Measurements from ENCODE around the gene RGCC.

Gene RGCC

GRCh38 chr13:41492432-41493260, 35.3 kb downstream of the RGCC start:
- H3K9me3 ChIP-seq (ENCODE audit: low read depth, low read length), result no peaks in the 10 kb centered on the region
- TF ChIP-seq POLR2AphosphoS5 (IDR thresholded peaks at IDR 0.05; ENCODE audit: borderline replicate concordance, low read depth, low read length) (no peak), EZH2 (IDR thresholded peaks at IDR 0.05) (no peak), FOXP2 (optimal IDR thresholded peaks at IDR 0.05; ENCODE audit: control extremely low read depth, extremely low read length, insufficient read depth) (no peak)
- no peaks in the 10 kb centered on the region for H3K36me3 ChIP-seq (ENCODE audit: insufficient read depth, low read length)
- no peak overlapping the region for H3K4me3 ChIP-seq
- H3K9ac ChIP-seq (ENCODE audit: insufficient read length), result no peak overlapping the region
- no peak overlapping the region for H3K27ac ChIP-seq
- no peak for DNase-seq (ENCODE audit: low read depth, low spot score)

- no peak for DNase-seq (ENCODE audit: low read depth, low spot score)
- H3K27ac ChIP-seq, result no peak overlapping the region
- no peak overlapping the region for H3K9ac ChIP-seq (ENCODE audit: insufficient read length)
- no peaks in the 10 kb centered on the region for H3K9me3 ChIP-seq (ENCODE audit: low read depth, low read length)
- TF ChIP-seq EZH2 (IDR thresholded peaks at IDR 0.05), result no peak
- TF ChIP-seq POLR2AphosphoS5 (IDR thresholded peaks at IDR 0.05; ENCODE audit: borderline replicate concordance, low read depth, low read length), result no peak
- no peak for TF ChIP-seq FOXP2 (optimal IDR thresholded peaks at IDR 0.05; ENCODE audit: control extremely low read depth, extremely low read length, insufficient read depth)
- no peaks in the 10 kb centered on the region for H3K36me3 ChIP-seq (ENCODE audit: insufficient read depth, low read length)
- H3K4me3 ChIP-seq, result no peak overlapping the region
Measured at GRCh38 chr13:41494202-41494601, 36.9 kb downstream of the RGCC start.

GRCh38 chr13:41495044-41495443, 37.7 kb downstream of the RGCC start:
- no peak overlapping the region for H3K27ac ChIP-seq
- TF ChIP-seq EZH2 (IDR thresholded peaks at IDR 0.05) (no peak), POLR2AphosphoS5 (IDR thresholded peaks at IDR 0.05; ENCODE audit: borderline replicate concordance, low read depth, low read length) (no peak), FOXP2 (optimal IDR thresholded peaks at IDR 0.05; ENCODE audit: control extremely low read depth, extremely low read length, insufficient read depth) (no peak)
- no peak overlapping the region for H3K9ac ChIP-seq (ENCODE audit: insufficient read length)
- DNase-seq (ENCODE audit: low read depth, low spot score), result no peak
- H3K36me3 ChIP-seq (ENCODE audit: insufficient read depth, low read length), result no peaks in the 10 kb centered on the region
- H3K9me3 ChIP-seq (ENCODE audit: low read depth, low read length), result no peaks in the 10 kb centered on the region
- no peak overlapping the region for H3K4me3 ChIP-seq

DNA sequence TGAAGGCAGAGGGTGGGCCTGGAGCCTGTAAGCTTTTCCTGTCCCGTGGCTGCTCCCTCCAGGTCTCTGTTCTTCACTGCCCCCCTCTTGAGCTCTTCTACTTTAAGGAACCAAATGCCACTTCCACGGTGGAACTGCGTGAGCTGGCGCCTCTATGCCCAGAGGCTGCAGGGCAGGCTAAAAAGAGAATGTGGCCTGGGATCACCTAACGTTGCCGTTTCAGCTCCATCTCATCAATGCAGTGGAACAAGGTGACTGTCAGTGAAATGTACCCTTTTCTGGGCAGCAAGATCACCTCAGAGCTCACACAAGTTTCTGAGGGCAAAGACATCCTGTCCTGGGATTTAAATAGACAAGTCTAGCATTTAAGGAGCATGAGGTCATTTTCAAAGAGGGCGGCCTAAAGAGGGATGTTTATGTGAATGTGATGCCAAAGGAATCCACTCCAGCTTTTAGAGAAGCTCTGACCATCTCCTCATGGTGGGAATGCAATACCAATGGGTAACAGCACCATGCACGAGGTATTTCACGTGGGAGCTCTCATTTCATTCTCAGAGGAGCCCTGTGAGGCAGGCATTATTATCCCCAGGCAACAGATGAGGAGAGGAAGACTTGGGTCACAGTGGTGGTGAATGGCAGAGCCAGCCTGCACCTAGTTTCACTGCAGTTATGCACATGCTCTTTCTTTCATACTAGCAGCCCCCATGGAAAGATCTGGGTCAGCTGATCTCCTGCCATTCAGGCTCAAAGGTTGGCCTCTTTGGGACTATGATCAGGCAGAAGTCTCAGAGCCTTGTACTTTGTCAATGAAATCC, 39.3 kb downstream of the RGCC start:
- H3K27ac ChIP-seq, result no peak overlapping the region
- TF ChIP-seq FOXP2 (optimal IDR thresholded peaks at IDR 0.05; ENCODE audit: control extremely low read depth, extremely low read length, insufficient read depth) (no peak), EZH2 (IDR thresholded peaks at IDR 0.05) (no peak), POLR2AphosphoS5 (IDR thresholded peaks at IDR 0.05; ENCODE audit: borderline replicate concordance, low read depth, low read length) (no peak)

DNA sequence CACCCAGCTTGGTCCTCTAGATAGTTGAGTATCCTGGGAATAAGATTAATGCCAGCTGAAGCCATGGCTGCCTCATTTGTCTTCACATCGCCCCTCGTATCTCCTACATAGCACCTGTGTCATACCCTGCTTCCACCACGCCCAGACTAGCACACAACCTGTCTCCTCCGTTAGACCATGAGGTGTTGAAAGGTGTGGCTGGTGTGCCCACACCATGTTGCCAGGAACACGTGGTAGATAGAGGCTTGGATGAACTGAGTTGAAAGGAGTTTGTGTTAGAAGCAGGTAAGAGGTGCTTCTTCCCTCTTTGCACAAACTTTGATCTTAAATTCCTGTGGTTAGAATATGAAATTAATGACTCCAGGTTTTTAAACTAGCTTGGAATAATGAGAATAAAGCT, 40.1 kb downstream of the RGCC start:
- no peak for DNase-seq (ENCODE audit: low read depth, low spot score)
- no peak overlapping the region for H3K27ac ChIP-seq
- H3K9ac ChIP-seq (ENCODE audit: insufficient read length), result no peak overlapping the region
- no peaks in the 10 kb centered on the region for H3K36me3 ChIP-seq (ENCODE audit: insufficient read depth, low read length)
- no peak overlapping the region for H3K4me3 ChIP-seq
- TF ChIP-seq EZH2 (IDR thresholded peaks at IDR 0.05), result no peak
- no peak for TF ChIP-seq POLR2AphosphoS5 (IDR thresholded peaks at IDR 0.05; ENCODE audit: borderline replicate concordance, low read depth, low read length)
- no peak for TF ChIP-seq FOXP2 (optimal IDR thresholded peaks at IDR 0.05; ENCODE audit: control extremely low read depth, extremely low read length, insufficient read depth)
- H3K9me3 ChIP-seq (ENCODE audit: low read depth, low read length), result no peaks in the 10 kb centered on the region

More for the DNA sequence above, 39.3 kb downstream of the RGCC start:
- Histone ChIP-seq H3K9me3 (ENCODE audit: low read depth, low read length) (no peaks in the 10 kb centered on the region), H3K4me3 (no peak overlapping the region), H3K36me3 (ENCODE audit: insufficient read depth, low read length) (no peaks in the 10 kb centered on the region), H3K9ac (ENCODE audit: insufficient read length) (no peak overlapping the region)
- no peak for DNase-seq (ENCODE audit: low read depth, low spot score)

GRCh38 chr13:41499452-41499851, 42.1 kb downstream of the RGCC start:
- Histone ChIP-seq H3K4me3 (no peak overlapping the region), H3K36me3 (ENCODE audit: insufficient read depth, low read length) (no peaks in the 10 kb centered on the region), H3K9ac (ENCODE audit: insufficient read length) (no peak overlapping the region), H3K9me3 (ENCODE audit: low read depth, low read length) (no peaks in the 10 kb centered on the region), H3K27ac (no peak overlapping the region)
- TF ChIP-seq EZH2 (IDR thresholded peaks at IDR 0.05), result no peak
- no peak for TF ChIP-seq FOXP2 (optimal IDR thresholded peaks at IDR 0.05; ENCODE audit: control extremely low read depth, extremely low read length, insufficient read depth)
- no peak for TF ChIP-seq POLR2AphosphoS5 (IDR thresholded peaks at IDR 0.05; ENCODE audit: borderline replicate concordance, low read depth, low read length)
- DNase-seq (ENCODE audit: low read depth, low spot score), result no peak

GRCh38 chr13:41500511-41500910, 43.2 kb downstream of the RGCC start:
- no peak for TF ChIP-seq EZH2 (IDR thresholded peaks at IDR 0.05)
- no peak for TF ChIP-seq POLR2AphosphoS5 (IDR thresholded peaks at IDR 0.05; ENCODE audit: borderline replicate concordance, low read depth, low read length)
- no peak for TF ChIP-seq FOXP2 (optimal IDR thresholded peaks at IDR 0.05; ENCODE audit: control extremely low read depth, extremely low read length, insufficient read depth)
- no peak for DNase-seq (ENCODE audit: low read depth, low spot score)
- no peaks in the 10 kb centered on the region for H3K9me3 ChIP-seq (ENCODE audit: low read depth, low read length)
- H3K36me3 ChIP-seq (ENCODE audit: insufficient read depth, low read length), result no peaks in the 10 kb centered on the region
- H3K27ac ChIP-seq, result no peak overlapping the region
- no peak overlapping the region for H3K9ac ChIP-seq (ENCODE audit: insufficient read length)
- no peak overlapping the region for H3K4me3 ChIP-seq

GRCh38 chr13:41501281-41501680, 43.9 kb downstream of the RGCC start:
- H3K36me3 ChIP-seq (ENCODE audit: insufficient read depth, low read length), result no peaks in the 10 kb centered on the region
- no peak overlapping the region for H3K4me3 ChIP-seq
- no peaks in the 10 kb centered on the region for H3K9me3 ChIP-seq (ENCODE audit: low read depth, low read length)
- H3K27ac ChIP-seq, result no peak overlapping the region
- H3K9ac ChIP-seq (ENCODE audit: insufficient read length), result no peak overlapping the region
- no peak for DNase-seq (ENCODE audit: low read depth, low spot score)
- TF ChIP-seq FOXP2 (optimal IDR thresholded peaks at IDR 0.05; ENCODE audit: control extremely low read depth, extremely low read length, insufficient read depth) (no peak), EZH2 (IDR thresholded peaks at IDR 0.05) (no peak)

Measured in SK-N-MC (cell line).